HG03045 (cell line): Measurements from ENCODE around the gene IFI35.
"Not testable (repeated sequence)": the region's sequence is repeated elsewhere in the genome, so short reads cannot be mapped to it uniquely, and the experiment has no call there.

ENCODE experiments used
- ATAC-seq: cut with Tn5 transposase; IDR thresholded peaks from one replicate; pipeline ENCODE4 v1.9.1; 2021; ENCODE audit warnings: mild to moderate bottlenecking, moderate library complexity; ENCODE audit not compliant: unreplicated experiment

IFI35 gene

DNA sequence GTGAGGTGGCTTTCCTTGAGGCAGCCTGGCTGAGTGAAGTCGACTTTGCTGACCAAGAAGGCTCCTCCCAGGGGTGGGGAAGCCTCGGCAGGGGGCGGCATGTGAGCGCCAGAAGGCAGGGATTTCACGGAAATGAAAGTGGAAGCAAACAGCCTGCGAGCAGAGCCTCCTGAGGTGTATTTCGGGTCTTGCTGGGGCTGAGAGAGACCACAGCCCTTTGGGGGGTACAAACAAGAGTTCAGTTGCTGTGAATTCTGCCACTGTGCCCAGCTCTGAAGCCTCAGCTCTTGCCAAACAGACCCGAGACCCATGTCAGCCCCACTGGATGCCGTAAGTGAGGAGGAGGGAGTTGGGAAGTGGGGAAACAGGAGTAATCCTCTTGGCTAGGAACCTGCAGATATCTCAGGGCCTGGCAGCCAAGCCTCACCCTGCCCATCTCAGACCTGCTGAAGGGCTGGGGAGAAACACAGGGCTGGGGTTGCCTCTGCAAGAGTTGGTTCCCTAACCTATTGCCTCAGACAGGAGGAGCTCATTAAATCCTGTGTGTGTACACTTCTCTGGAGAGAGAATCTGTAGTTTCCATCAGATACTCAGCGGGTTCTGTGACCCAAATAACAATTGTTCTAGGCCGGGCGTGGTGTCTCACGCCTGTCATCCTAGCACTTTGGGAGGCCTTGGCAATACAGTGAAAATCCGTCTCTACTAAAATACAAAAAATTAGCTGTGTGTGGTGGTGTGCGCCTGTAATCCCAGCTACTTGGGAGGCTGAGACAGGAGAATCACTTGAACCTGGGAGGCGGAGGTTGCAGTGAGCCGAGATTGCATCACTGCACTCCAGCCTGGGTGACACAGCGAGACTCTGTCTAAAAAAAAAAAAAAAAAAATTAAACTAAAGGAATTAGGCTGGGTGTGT, at the start of gene IFI35:
Gene IFI35 (plus strand): TSS at position 146 of the 913 bp plus-strand sequence. CDS start 164 bp downstream, at position 310.
- ATAC-seq: peak; percentile 77

DNA sequence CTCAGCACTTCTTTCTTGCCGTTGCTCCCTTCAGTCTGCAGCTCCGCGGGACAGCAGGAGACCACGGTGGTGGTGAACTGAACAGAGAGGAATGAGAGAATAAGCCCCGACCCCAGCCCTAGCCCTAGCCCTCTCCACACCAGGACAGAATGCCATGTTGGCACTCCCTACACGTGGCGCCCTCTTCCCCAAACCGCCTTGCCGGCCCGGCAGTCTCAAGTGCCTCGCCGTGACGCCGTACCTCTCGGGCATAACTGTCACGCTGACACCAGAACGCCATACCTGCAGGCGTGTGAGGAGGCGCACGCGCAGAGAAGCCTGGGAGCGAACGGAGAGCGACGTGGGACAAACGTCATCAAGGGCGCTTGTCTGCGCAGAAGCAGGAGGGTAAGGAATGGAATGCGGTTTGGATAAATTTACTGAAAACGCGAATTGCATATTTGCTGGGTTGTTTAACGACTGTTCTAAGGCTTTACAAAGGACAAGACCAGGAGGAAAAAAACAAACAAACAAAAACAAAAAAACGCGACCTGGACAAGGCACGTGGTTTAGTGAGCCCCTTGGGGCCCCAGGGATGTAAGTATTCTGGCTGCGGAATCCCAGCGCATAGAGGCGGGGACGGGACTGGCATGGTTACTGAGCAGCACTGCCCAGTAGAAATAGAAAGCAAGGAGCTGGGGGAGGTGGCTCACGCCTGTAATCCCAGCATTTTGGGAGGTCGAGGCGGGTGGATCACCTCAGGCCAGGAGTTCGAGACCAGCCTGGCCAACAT, 42.2 kb upstream of the IFI35 start, which contains the start of gene AARSD1:
Gene AARSD1 (minus strand): TSS at position 294 of the 772 bp plus-strand sequence. CDS start 14 bp downstream, at position 280.
- peak; percentile 81 for ATAC-seq

DNA sequence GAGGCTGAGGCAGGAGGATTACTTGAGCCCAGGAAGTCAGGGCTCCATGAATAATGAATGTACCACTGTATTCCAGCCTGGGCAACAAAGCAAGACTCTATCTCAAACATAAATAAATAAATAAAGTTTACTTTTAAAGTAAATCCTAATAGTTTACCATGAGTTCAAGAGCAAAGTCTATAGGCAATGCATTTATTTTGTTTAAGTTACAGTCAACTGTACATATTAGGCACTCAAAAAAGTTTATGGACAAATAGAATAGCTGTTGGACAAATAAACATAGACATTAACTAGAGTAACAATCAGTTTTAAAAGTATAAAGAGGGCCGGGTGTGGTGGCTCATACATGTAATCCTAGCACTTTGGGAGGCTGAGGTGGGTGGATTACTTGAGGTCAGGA, 38.7 kb upstream of the IFI35 start:
- ATAC-seq: no peak

DNA sequence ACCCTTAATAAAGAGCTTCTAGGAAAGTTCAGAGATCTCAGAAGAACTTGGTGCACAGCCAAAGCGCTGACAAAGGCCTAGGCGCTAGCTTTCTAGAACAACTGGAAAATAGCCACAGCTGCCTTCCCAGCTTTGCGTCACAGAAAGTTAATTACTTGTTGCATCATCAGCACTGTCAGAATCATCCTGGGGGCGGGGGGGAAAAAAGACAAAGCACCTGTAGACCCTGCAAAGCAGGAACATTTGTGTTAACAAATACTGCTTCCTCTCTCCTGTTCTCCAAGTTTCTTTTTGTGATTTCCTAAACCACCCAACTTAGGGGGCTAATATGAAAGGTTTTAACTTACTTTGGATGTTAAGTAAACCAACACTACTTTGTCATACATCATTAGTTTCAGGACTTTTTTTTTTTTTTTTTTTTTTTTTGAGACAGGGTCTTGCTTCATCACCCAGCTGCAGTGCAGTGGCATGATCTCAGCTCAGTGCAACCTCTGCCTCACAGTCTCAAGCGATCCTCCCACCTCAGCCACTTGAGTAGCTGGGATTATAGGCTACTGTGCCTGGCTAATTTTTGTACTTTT, 37.5 kb upstream of the IFI35 start:
- no peak for ATAC-seq

DNA sequence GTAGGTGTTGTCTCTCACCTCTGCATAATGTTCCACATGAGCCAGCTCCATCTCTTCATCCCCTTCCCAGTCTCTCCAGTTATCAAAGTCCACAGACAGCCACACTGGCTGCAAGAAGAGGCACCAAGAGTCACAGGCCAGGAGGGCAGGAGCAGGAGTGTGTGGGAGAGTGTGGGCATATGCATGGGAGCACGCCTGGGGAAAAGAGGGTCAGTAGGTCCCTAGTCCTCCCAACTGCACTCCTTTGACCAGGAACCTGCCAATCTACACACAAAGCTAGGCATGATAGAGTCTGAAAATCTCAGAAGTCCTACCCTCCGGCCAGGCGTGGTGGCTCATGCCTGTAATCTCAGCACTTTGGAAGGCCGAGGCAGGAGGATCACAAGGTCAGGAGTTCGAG, 35.0 kb upstream of the IFI35 start:
- no peak for ATAC-seq

DNA sequence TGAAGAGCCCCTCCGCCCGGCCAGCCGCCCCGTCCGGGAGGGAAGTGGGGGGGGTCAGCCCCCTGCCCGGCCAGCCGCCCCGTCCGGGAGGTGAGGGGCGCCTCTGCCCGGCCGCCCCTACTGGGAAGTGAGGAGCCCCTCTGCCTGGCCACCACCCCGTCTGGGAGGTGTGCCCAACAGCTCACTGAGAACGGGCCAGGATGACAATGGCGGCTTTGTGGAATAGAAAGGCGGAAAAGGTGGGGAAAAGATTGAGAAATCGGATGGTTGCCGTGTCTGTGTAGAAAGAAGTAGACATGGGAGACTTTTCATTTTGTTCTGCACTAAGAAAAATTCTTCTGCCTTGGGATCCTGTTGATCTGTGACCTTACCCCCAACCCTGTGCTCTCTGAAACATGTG, 33.3 kb upstream of the IFI35 start:
- ATAC-seq: not testable (repeated sequence)

DNA sequence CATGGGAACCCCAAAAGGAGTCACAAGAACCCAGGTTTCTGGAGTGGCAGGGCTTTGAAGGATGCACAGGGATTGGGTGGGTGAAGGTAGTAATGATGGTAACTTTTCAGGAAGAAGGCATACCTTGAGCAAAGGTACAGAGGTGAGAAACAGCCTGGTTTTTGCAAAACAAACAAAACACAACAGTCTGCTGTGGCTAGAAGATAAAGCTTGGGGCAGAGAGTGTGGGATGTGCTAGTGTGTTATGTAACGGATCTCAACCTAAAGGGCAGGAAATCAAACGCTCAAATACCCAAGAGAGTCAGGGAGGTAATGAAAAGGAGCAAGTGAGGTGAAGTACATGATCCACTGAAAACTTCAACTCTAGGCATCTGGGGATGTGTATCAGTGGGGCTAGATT, 31.3 kb upstream of the IFI35 start:
- ATAC-seq: no peak

DNA sequence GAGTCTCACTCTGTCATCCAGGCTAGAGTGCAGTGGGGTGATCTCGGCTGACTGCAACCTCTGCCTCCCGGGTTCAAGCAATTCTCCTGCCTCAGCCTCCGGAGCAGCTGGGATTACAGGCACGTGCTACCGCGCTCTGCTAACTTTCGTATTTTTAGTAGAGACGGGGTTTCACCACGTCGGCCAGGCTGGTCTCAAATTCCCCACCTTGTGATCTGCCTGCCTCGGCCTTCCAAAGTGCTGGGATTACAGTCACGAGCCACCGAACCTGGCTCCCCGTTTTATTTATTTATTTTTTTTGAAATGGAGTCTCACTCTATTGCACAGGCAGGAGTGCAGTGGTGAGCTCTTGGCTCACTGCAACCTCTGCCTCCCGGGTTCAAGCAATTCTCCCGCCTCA, 30.9 kb upstream of the IFI35 start:
- ATAC-seq: not testable (repeated sequence)

DNA sequence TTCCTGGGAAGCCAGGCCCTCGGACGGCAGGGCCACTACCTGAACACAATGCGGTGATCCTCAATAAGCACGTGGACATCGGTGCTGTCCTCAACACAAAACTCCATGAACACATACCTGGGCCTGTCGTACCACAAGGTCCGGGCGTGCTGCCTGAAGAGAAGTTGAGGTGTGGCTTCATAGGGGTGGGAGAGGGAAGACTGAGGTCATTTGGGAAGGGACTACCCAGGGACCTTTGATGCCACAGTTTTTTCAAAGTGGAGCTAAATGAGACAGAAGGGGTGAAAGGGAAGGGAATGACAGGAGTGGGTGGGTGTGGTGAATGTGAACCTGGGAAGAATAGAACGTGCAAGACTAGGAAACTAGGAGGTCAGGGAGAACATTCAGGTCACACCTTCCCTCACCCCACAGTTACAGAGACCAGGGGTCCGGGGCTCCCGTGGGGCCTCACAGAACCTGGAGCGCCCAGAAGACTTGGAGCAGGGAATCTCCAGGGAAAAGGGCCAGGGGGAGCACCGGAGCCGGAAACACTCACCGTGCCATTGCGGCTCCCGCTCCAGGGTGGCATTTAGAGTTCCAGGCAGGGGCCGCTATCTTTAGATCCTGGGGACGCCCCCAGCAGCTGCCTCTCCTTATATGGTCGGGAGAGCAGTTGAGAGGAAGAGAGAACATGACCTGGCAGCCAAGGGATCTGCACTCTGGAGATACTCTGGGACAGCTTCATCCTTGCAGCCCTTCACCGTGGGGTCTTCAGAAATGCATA, 26.9 kb upstream of the IFI35 start, which contains the start of gene PTGES3L:
Gene PTGES3L (minus strand): TSS at position 570 of the 763 bp plus-strand sequence. CDS start 27 bp downstream, at position 543.
- ATAC-seq: no peak

DNA sequence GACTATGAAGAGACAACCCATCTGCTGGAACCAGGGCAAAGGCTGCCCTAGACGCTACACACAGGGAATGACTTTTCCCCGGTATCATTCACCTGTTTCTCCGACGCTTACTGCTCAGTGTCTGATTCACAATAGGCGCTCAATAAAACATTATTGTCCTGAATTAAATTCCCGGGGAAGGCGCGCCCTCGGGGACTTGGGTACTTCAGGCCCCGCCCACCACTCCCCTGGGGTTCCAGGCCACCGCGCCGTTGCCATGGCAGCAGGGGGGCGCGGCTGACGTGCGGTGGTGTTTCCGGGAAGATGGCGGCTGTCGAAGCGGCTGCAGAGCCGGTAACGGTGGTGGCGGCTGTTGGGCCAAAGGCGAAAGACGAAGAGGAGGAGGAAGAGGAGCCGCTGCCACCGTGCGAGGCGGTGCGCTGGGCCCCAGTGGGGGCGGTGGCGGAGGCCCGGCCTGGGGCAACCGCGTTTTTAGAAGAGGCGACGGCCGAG, 26.3 kb upstream of the IFI35 start, which contains the start of gene RUNDC1:
Gene RUNDC1 (plus strand): TSS at position 292 of the 492 bp plus-strand sequence. CDS start 12 bp downstream, at position 304.
- peak; percentile 60 for ATAC-seq

DNA sequence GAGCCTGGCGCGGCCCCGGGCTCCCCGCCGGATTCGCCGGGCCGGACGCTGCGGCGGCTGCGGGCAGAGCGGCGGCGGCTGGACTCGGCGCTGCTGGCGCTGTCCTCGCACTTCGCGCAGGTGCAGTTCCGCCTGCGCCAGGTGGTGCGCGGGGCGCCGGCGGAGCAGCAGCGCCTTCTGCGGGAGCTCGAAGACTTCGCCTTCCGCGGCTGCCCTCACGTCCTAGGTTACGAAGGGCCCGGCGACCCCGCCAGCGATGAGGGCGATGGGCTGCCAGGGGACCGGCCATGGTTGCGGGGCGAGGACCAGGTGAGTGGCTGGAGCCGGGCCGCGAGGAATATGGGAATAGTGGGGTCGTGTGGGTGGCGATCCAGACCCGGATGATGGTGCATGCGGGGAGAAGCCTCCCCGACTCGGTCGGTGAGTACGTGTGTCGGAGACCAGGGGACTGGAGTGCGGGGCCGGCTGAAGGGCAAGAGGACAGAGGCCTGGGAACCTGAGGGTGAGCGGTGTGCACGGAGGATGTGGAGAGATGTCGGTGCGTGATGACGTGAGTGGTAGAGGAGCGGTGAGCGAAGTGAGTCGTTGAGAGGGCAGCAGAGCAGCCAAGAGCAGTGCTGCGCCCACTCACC, 25.7 kb upstream of the IFI35 start:
- peak; percentile 45 for ATAC-seq

DNA sequence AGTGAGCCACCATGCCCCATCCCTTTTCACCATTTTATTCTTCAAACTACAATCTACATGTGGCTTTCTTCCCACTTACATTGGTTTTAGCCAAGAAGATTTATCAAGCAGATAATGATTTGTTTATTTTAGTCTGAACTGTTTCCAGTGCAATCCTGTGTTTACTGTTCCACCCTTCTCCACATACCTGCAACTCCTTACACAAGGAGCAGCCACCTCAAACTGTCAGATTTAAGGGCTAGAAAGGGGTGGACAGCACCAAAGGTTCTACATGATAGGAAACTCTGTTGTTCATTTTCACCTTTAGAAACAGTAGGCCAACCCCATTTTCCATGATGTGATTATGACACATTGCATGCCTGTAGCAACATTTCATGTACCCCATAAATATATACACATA, 24.3 kb upstream of the IFI35 start:
- no peak for ATAC-seq

DNA sequence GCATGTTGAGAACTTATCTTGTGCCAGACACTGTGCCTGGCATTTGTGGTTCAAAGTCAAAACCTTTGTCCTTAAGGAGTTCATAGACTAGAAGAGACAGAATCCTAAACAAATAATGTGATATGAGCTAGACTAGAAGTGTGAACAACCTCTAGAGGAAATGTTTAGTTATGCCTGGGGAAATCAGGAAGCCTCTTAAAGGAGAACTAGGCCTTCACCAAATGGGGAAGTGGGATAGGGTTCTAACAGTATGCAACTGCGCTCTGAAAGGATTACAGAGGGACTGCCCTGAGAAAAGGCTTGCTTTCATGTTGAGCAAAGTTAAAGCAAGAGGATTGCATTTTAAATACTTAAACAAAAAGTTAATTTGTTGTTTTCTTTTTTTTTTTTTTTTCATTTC, 21.4 kb upstream of the IFI35 start:
- no peak for ATAC-seq

DNA sequence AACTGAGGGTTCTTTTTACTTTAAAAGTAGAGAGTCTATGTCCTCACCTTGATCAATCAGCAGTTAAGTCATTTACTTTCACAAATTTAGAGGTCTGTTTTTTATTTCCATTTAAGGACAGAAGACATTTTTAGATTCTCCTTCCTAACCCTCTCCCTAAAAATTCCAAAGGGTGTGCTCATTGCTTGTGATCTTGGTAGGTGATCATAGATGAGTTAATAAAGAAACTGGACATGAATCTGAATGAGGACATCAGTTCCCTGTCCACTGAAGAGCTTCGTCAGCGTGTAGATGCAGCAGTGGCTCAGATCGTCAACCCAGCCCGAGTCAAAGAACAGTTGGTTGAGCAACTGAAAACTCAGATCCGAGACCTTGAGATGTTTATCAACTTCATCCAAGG, 17.4 kb upstream of the IFI35 start:
- no peak for ATAC-seq

DNA sequence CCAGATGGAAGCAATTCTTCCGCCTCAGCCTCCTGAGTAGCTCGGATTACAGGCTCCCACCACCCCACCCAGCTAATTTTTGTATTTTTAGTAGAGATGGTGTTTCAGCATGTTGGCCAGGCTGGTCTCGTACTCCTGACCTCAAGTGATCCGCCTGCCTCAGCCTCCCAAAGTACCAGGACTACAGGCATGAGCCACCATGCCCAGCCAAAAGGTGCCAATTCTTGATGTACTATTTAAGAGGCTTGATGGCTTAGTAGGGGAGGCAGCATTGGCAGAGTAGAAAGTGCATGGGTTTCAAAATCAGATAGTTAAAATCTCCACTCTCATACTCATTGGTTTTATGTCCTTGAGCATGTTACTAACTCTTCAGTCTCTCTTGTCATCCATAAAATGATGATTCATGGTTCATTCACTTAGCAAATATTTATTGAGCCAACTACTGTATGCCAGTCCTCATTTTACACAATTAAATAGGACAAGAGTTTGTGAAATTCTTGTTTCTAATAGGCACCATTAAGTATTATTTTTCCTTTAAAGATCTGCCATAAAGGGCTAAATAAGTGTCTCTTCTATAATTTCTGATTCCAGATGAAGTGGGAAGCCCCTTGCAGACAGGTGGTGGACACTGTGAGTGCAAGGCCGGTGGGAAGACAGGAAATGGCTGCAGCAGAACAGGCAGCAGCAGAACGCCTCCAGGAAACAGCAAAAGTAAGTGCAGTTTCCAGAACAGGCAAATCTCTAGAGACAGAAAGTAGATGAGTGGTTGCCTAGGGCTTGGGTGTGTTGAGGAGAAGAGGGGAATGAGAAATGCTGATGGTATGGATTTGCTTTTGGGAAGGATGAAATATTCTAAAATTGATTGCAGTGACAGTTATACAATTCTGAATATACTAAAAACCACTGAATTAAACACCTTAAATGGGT, 16.6 kb upstream of the IFI35 start:
- no peak for ATAC-seq

DNA sequence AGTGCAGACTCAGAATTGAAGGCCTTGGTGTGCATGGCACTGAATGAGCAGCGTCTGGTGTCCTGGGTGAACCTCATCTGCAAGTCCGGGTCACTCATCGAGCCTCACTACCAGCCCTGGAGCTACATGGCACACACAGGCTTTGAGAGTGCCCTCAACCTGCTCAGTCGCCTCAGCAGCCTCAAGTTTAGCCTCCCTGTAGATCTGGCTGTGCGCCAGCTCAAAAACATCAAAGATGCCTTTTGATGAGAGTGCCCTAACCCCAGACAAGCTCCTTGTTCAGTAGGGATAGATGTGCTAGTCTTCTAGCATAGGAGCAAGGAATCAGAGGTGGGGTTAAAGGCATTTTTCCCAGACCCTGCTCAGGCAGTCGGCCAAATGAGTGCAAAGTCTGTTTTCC, 15.1 kb upstream of the IFI35 start:
- no peak for ATAC-seq

DNA sequence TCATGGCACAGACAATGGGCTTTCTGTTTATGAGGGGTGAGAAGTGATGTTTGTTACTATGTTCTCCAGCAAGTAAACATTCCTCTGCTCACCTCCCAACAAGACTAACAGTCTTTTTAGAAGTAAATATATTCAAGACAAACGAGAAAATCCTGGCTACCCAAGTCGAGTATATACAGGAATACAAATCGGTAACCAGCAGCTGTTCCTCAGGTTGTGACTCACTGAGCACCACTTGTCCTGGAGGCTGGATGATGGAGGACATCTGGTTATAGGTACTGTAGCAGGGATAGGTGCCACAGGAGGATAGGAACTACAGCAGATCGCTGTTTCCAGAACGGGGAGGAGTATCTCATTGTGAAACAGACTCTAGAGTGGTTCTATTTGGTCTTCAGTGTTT, 13.7 kb upstream of the IFI35 start:
- ATAC-seq: no peak

DNA sequence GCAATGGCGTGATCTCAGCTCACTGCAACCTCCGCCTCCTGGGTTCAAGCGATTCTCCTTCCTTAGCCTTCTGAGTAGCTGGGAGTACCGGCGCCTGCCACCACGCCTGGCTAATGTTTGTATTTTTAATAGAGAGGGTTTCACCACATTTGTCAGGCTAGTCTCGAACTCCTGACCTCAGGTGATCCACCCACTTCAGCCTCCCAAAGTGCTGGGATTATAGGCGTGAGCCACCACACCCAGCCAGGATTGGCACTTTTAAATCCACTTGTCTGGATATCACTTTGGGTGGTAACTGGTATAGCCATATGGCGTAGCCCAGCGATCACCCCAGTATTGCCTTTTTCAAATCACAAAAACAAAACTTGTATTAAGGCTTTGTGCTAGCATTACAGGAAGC, 12.7 kb upstream of the IFI35 start:
- ATAC-seq: not testable (repeated sequence)
